ENCODE data around the gene MICAL2.

- TF ChIP-seq CEBPB (IDR thresholded peaks at IDR 0.05; ENCODE audit: low read depth, low read length) = no peak
- TF ChIP-seq EP300 (IDR thresholded peaks at IDR 0.05; ENCODE audit: borderline replicate concordance in 1 of 2, low read depth in 2 of 2, low read length in 2 of 2) = no peak
- no peak for TF ChIP-seq KDM5A (IDR thresholded peaks at IDR 0.05; ENCODE audit: low read length)
Observed at GRCh38 chr11:12124306-12124705, 13.9 kb downstream of the MICAL2 start.

Measured in H1 (cell line).